LoVo (cell line): ENCODE data around the gene TSPEAR.

Experiments
- DNase-seq: peaks from one replicate; pipeline ENCODE4 v3.0.0-alpha.2; 2016; ENCODE audit warnings: low spot score

Gene TSPEAR

DNA sequence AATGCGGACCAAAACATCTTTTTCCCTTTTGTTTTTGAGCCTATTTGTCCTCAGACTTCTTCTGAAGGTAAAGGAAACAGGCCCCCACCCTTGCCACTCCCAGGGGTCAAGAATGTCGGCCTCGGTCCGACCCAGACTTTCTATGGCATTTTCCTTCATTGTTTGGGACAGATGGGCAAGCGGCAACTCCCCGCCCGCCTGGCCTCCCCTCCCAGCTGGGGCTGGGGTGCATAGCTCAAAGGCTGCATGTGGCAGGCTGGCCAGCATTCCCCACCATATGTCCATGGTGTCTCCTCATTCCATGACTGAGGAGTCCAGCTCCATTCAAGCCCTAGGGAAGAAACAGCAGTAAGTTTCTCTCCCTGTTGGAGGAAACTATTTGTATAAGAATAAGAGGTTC is 29.4 kb upstream of the TSPEAR start:
- DNase-seq, result no peak

DNA sequence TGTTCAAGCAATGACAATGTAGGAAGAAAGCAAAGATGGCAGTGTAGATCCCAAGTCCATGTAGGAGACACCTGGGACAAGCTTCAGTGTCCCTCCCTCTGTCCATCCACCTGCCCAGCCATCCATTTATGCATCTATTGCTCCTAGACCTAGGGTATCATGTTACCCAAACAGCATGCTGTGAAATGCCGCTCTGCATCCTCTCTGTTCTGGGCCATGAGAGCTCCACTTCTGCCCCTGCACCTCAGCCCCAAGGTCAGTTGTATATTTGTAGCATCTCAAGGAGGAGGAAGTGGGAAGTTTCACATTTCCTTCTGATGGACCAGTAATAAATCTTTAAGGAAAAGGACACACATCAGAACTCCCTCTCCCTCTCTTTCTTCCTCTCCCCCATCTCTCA is 27.9 kb upstream of the TSPEAR start:
- DNase-seq, result no peak

DNA sequence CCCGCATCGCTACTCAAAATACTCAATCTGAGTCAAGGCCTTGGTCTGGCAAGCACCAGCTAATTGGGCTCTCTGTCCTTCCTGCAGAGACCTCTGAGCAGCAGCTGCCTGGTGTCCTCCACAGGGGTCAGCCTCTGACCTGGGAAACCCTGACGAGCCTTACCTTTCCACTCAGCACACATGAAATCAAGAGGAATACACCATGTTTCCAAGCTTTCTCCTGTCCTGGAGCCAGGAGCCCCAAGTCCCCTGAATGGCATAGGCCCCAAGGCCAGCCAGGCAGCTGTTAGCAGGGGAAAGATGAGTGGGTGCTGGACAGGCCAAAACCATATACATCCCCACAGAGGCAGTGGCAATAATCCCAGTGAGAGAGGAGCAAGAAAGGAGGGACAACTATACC is 27.2 kb upstream of the TSPEAR start:
- DNase-seq, result no peak

DNA sequence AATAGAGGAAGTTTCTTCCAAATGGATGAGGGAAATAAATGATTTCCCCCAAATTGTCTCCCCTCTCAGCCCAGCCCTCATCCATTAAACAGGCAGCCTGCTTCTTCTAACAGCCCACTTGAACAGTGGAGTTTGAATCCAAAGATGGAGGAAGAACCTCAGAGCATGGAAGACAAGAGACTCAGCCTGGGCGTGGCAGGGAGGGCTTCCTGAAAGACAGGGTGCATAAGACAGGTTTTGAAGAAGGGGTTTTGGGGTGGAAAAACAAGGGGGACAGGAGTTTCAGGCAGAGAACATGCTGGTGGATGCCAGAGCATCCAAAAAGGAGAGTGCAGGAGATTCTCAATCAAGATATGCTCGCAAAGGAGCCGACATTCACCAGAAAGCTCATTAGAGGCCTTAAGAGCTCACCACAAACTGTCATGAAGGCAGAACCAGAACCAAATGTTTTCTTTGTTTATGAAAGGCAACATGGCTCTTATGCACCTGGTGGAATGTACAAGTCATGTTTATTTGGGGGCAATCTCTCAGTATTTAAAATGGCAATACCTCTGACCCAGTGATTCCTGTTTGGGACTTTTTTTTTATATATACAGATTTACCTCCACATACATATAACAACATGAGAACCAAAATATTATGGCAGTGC is 26.5 kb upstream of the TSPEAR start:
- no peak for DNase-seq

GRCh38 chr21:44736291-44737004 is 25.1 kb upstream of the TSPEAR start:
- peak; percentile 41 for DNase-seq

DNA sequence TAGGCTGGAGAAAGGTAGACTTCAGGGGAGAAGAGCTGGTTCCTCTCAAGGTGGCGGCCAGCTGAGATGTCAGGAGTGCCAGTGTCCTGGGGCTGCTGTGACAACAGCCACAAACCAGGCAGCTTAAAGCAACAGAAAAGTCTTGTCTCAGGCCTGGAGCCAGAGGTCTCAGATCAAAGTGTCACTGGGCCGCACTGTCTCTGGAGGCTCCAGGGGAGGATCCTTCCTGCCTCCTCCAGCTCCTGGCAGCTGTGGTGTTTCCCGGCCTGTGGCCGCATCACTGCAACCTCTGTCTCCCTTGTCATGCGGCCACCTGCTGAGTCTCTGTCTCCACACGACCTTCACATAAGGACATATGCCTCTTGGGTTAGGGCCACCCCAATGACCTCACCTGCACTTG is 24.4 kb upstream of the TSPEAR start:
- DNase-seq, result no peak

DNA sequence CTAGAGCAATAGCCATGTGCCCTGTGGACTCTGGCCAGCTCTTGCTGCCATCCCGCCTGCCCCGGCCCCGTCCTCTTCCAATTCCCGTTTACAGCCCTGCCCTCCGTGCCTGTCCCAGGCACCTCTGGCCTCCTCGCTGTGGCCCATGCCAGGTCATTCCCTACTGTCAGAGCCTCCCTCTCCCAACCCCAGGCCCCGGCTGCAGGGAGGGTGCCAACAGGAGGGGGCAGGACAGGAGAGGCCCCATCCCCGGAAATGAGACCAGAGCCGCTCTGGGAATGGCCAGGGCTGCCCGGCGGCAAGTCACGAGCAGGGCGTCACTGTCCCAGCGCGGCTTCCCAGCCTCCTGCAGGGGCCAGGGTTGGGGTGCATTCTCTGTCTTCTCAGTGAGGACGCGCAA is 23.5 kb upstream of the TSPEAR start:
- no peak for DNase-seq

GRCh38 chr21:44734026-44734745 is 22.8 kb upstream of the TSPEAR start:
- no peak for DNase-seq

DNA sequence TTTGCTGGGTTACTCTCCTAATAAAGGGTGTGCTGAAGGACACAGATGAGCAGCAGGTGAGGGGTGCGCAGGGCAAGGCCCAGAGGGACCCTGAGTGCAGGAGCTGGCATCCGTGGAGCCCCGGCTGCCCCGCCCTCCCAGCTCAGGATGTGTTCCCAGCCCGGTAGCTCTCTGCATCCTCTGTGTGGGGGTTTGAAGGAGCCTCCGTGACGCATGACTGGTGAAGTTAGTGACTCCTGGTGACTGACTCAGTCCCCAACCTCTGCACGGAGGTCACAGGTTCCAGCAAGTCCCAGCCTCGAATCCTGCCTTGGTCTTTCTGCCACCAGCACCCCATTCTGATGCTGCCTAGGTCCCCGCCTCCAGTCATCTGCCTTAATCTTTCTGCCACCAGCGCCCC is 21.6 kb upstream of the TSPEAR start:
- no peak for DNase-seq

DNA sequence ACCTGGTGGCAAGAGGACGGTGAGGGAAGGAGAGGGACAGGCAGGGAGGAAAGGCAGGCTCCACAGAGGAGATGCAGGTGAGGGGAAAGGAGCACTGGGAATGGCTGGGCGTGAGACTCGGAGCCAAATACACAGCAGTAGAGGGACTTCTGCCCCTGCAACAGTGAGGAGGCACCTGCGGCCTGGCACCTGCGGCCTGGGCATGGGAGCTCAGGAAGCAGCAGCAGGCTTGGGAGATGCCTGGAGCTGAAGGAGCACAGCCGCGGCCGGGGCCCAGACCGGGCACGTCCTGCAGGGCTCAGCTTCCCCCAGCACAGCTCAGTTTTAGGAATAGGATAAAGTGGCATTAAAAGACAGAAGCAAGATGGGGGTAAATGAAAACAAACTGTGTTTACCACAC is 20.9 kb upstream of the TSPEAR start:
- no peak for DNase-seq

- no peak for DNase-seq
Observed at GRCh38 chr21:44730951-44731579, 19.7 kb upstream of the TSPEAR start.

DNA sequence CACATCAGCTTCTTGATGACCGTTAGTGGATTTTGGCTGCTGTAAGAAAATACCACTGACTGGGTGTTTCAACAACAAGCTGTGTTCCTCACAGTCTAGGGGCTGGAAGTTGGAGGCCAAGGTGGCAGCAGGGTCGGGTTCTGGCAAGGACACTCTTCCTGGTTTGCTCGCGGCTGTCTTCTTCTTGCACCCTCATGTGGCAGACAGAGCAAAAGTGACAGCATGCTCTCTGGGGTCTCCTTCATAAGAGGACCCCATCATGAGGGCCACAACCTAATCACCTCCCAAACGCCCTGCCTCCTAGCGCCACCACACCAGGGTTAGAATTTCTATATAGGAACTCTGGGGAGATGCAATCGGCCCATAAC is 18.6 kb upstream of the TSPEAR start:
- DNase-seq, result no peak

DNA sequence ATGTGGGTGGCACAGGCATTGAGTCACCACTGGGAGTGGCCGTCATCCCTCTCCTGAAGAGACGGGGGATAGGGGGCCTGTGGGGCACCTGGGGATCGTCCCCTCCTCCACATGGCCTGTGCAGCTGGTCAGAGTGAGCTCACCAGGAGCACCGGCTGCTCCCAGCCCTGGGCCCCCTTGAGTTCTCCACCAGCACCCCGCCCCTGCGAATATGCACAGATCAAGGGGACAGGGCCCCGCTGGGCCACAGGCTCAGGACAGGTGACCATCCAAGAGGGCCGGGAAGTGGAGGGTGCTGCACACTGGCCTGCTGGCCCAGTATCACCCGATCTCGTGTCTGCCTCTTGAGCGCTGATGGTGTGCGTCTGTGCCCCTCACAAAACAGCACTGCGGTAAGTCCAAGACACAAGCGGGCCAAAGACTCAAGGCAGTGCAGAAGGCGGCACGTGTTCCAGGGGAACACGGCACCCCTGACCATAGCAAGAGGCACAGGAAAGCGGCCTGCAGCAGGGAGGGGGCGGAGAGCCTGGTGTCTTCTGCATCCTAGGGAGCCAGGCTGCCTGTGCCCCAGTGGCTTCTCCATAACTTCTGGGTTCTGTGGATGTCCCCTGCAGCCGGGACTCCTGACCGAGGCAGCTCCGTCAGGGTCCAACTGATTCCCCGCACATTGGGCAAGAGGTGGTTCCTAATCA is 18.1 kb upstream of the TSPEAR start:
- DNase-seq, result no peak

- no peak for DNase-seq
Observed at GRCh38 chr21:44728716-44729115, 17.3 kb upstream of the TSPEAR start.

DNA sequence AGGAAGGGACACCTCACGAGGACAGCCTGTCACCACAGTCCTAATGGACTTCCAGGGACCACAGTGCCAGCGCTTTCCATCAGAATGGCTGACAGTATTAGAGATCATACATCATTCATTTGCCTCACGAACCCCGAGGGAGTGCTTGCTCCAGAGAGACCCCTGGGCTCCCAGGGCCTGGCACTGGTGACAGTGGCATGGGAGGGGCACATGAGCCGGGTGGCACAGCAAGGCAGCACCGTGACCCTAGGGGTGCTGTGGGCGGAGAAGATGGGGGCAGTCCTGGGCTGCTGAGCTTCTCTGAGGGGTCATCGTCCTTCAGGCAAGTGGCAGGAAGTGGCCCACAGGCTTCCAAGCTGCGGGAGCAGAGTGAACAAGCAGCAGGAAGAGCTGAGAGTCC is 16.4 kb upstream of the TSPEAR start:
- DNase-seq, result no peak

- DNase-seq, result no peak
Observed at GRCh38 chr21:44727321-44727720, 15.9 kb upstream of the TSPEAR start.

DNA sequence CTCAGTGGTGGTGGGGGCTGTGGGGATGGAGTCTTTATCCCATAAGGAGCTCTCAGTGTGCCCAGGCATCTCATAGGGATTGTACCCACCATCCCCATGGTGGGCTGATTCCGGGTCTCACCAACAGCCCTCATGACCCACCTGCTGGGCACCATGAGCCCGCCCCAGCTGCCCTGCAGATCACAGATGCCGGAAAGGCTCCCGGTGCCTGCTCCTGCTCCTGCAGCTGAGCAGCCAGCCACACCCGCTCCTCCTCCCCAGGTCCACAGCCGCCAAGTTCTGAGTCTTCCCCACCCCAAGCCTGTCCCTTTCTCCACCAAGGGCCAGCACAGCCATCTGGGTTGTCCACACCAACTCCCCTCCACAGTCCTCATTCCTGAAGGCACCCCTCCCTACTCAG is 15.5 kb upstream of the TSPEAR start:
- DNase-seq, result no peak

DNA sequence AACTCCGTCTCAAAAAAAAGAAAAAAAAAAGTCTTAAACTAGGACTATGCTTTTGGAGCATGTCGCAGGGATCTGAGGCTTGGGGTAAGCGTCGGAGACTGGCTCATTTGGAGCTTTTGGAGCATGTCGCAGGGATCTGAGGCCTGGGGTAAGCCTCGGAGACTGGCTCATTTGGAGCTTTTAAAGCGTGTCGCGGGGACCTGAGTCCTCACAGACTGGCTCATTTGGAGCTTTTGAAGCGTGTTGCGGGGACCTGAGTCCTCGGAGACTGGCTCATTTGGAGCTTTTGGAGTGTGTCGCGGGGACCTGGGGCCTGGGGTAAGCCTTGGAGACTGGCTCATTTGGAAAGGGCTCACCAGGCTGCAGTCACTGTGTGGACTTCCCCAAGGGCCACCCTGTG is 13.6 kb upstream of the TSPEAR start:
- no peak for DNase-seq

- no peak for DNase-seq
Observed at GRCh38 chr21:44724196-44724595, 12.8 kb upstream of the TSPEAR start.

DNA sequence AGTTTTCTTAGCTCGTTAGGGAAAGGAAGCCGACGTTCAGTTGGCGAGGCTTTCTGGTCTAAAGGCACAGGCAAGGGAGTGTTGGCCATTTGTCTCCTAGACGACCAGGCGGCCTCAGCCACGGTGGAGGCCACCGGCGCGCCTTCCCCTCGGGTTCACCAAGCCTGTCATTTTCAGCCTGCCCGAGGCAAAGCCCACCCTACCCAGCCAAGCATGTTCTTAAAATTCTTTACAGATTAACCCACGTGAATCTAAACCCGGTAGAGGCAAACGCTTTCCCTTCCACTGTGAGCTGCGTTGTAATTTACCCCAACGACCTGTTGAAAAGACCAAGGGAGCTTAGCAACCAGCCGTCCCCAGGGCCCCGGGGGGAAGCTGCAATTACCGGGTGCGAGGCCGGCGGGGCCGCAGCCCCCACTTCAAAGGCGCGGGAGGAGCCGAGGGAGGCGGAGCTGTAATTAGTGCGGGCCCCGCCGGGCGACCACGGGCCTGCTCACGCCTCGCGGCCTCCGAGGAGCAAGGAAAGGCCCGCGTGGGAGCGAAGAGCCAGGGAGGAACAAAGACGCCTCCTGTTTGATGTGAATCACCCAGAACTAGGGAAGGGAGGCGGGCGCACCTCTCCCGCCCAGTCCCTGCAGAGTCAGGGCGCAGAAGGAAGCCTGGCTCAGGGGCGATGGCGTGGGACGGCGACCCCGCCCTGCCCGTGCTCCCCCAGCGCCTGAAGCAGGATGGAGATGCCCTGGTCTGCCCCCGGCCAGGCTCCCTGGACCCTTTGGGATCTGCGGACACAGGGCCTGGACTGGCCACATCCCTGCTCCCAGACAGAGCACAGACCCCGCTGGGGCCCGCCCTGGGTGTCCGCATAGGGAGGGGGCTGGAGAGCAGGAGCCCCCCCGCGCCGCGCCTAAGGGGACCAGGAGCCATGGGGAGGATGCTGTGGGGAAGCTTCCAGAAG is 12.1 kb upstream of the TSPEAR start:
- DNase-seq, result no peak

DNA sequence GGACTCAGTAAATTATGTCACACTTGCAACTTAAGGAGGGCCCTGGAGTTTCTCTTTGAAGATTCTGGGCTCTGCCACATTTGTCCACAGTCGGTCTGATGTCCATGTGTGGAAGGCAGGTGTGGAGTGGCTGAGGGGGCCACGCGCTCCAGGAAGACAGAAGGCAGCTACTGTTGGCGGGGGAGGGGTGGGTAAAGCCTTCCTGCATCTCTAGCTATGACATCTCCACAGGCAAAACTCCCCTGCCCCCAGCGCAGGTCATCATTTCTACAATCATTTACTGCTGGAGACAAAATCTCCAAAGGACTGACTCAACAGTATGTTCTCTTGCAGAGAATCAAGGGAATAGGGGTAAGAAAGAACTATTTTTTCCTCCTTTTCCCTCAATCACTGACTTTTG is 11.4 kb upstream of the TSPEAR start:
- DNase-seq, result no peak
